NCI-H2171 (cell line): ENCODE data around the gene EN1.

Experiments
- DNase-seq: peaks from one replicate; lab custom pipeline; 2025; lab: John Stamatoyannopoulos, UW

EN1 gene

DNA sequence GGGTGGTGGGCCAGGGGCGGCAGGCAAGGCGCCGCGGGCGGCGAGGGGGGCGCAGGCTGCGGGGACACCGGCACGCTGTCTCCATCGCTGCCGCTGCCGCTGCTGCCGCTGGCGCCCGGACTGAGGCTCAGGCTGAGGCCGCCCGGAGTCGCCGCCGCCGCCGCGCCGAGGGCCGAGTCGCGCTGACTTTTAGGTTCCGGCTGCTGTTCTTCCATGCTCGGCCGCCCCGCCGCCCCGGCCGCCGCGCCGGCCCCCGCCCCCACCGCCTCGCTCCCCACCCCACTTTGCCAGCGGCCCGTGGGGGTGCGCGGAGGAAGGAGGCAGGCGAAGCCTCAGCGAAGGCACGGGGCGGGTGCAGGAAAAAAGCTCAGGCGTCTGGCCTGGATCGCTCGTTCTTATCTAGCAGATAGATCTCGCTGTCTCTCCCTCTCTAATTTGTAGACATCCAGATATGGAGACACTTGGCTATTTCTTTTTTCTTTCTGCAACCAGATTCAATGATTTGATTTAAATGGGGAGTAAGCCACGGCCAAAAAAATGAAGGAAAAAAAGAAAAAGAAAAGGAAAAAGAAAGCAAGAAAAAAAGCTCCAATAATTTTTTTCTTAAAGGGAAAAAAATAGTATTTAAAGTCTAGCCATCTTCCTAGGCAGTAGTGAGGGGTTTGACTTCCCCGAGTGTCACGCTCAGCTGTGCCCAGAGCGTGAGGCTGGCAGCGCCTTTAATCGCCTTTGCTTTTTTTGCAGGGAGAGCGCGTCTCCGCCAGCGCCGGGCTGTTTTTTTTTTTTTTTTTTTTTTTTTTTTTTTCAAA, at the start of gene EN1:
Gene EN1, minus strand, starts transcription at position 696 of the 809 bp plus-strand sequence. Its CDS starts 481 bp downstream, at position 215.
- no peak for DNase-seq

DNA sequence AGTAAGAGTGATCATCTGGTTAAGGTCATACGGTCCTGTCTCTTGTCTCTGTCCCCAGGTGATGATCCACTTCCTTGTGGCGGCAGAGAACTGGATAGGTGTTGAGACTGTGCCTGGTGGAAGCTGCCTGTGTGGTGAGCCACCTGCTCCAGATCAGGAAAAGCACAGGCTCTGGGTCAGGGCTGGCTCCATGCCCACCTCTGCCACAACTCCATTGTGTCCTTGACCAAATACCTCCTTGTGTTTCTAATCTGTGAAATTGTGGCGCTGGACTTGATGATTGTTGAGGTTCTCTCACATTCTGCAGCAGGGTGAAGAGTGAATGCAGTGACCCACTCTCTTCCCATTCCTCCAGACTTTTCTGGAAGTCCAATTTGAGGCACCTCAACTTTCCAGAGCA, 45.7 kb upstream of the EN1 start:
- no peak for DNase-seq

DNA sequence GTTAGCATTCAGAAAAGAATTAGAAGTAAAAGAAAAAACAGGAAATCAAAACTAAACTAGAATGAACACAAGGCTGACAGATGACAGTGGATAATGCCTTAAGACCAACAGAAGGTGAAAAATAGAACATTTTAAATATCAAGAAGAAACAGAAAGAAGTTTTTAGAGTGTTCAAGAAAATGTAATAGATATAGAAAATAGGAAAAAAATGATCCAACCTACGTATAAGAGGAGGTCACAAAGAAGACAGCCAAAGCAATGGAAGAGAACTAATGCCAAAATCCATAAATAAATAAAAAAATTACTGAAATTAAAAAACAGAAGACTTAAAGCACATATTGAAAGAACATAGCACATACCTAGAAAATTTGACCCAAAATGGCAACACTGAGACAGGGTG, 42.5 kb upstream of the EN1 start:
- DNase-seq: no peak

DNA sequence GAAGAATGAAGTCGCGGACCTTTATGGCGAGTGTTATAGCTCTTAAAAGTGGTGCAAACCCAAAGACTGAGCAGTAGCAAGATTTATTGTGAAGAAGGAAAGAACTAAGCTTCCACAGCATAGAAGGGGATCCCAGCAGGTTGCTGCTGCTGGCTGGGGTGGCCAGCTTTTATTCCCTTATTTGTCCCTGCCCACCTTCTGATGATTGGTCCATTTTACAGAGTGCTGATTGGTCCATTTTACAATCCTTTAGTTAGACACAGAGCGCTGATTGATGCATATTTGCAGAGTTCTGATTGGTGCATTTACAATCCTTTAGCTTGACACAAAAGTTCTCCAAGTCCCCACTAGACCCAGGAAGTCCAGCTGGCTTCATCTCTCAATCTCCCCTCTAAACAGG, 36.3 kb upstream of the EN1 start:
- DNase-seq: no peak

DNA sequence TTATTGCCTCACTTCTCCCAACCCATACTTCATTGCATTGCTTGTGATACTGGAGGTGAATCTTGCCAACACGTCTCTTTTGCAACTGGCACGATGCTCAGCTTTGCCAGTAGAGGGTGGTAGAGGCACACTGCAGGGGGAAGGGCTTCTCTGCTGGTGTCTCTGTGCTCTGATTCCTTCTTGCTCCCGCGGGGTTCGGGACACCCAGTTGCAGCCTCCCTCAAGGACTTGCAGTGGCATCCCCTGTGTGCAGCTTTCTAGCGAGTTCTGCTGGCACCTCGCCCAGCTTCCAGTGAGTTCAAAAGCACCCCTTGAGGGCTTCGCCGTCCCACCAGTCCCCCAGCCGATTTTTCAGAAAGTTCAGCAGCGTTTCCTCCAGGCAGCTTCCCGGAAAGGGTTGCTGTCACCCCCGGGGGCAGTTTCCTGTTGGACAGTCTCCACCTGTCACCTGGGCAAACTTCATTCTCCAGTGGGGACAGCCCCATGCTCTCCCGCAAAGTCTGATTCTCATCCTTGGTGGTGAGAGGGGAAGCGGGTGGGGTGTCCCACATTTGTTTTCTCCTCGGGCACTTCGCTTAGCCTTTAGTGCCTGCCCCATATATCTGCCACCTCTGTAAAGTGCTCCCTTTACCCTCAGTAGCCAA, 35.4 kb upstream of the EN1 start:
- DNase-seq: peak; percentile 26

DNA sequence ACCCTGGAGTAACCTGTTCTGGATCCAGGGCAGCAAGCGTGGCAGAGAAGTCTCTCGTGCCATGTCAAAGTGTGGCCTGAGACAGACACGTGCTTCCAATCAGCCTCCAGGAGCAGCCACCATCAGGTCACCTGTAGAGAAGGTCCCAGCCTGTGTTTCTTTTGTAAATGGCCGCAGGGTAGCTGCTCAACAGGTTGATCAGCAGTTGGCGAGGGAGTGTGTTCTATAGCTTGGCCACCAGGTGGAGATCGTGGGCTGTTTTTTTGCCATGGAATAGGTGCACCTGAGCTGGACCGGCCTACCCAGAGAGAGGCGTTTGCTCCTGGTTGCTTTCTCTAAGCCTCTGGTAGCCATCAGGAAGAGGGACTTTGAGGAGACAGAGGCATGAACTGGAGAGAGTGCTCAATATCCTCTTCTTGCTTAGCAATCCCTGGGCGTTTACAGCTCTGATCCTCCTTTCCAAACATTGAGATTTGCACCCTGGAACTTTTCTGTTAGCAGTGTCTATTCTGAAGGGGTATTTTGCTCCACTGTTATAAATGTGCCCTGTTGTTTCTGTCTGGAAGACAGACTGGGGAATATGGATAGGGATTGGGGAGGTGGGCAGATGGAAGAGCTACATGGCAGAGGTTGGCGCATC, 34.2 kb upstream of the EN1 start:
- peak; percentile 19 for DNase-seq

DNA sequence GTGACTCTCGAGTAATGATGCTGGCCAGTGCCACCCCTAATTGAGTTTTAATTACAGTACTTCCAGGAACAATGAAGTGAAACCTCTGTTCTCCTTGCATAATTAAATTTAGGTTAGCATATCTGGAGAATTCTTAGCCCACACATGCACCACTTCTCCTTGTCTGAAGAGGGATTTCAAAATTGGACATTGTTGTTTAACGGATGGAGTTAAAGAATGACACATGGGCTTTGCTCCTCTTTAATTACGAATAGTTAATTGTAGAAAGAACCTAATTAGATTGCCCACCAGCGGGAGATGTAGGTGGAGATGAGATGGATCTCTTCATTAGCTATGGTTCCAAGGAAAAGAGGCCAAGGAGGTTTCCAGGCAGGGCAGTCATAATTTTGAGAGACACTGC, 33.1 kb upstream of the EN1 start:
- no peak for DNase-seq

DNA sequence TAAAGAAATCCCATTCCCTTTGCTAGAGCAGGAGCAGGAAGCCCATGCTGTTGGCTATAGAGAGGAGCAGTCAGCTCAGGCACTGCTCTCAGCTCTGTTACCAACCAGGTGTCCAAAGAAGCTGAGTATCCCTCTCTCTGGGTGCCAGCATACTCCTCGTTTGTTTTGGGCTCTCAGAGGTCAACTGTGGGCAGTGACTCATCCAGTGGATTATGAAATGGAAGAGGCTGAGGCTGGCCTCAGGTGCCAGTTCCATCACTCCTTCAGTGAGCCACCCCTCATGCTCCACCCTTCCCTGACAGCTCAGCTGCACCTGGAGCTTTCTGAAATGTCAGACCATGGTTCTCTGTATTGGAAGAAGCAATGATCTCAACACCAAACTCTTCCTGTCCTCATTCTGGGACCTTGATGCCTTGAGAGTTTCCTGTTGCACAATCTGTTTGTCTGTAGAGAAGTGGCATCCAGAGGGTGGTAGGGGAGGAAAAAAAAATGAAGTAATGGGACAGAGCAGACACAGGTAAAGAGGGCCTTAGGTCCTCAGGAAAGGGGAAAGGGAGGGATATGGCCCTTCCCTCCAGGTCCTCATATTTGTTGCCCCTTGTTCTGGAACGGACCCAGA, 31.2 kb upstream of the EN1 start:
- DNase-seq: no peak

DNA sequence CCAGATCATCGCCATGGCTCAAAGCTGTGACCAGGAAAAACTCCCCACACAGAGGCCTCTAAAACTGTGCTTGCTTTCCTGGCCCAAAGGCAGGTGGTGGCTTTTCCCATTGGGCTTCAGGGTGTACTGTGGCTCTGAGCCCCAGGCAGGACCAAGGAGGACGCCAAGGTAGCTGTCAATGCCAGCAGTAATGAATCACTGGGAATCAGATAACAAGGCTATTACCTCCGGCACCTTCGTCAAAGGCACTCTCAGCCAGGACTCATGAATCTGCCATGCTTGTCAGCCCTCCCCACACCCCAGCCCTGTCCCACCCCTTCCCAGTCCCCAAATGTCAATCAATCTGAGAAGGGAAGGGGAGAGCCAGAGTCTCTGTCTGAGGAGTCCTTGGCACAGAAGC, 27.9 kb upstream of the EN1 start:
- no peak for DNase-seq

DNA sequence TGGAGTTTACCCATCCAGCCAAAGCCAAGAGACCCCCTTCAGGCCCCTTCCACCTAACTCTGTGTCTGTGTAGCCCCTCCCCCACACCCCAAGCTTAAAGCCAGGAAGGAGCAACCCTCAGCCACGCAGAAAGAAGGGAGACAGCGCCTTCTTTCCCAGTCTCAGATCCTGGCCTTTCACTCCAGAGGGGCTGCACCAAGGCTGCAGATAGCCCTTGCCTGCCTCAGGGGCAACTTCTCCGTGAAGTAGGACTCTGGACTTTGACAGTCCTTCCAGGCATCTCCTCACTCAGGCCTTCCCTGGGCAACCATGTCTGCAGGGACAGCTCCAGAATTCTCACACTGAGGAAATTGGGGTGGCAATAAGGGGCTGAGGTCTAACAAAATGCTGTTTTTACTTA, 26.9 kb upstream of the EN1 start:
- DNase-seq: no peak

DNA sequence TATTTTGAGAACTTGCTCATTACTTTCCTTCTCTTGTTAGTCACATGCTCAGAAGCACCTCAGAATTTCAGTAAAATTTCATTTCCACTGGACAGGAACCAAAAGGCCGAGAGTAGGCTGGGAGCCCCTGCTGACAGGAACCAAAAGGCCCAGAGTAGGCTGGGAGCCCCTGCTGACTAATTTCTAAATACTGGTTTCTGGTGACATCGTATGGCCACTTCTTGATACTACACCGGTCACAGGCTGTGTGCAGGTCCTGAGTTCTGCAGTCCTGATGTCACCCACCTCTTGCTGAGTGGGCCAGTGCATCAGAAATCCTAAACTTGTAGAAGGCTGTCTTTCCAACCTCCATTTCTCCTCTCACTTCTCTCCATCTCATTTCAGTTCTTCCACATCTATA, 17.7 kb upstream of the EN1 start:
- peak; percentile 8 for DNase-seq

DNA sequence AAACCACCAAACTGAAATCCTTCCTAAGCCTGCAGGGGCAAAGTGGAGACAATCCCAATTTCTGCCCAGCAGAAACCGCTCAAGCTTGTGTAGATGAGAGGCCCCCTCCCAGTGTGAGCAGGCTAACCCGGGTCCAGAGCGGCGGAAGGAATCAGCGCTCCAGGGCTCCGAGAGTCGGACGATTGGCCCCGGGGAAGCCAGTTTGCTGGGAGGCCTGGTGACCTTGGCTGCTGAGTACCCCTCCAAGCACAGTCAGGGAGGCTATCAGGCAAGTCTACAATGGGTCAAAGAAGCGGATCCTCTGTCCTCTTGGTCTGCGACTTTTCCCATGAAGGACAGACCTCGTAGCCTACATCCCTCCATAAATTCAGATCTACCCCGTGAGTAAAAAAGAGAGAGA, 16.8 kb upstream of the EN1 start:
- no peak for DNase-seq

DNA sequence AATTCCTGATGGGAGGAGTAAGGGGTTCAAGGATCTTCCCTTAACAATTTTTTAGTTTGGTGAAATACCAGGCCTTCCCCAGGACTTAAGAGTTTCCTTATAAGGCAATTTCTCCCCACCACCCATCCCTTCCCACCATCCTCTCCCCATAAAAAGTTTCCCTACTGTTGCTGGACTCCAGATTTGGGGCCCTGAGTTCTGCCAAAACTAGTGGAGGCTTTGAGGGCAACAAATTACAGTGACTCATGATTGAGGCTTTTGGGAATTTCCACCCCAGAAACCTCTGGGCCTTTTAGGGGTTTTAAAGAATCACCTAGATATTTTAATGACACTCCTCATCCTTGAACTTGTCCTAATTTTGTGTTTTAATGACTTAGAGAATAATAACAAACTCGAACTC, 14.3 kb upstream of the EN1 start:
- DNase-seq: no peak

DNA sequence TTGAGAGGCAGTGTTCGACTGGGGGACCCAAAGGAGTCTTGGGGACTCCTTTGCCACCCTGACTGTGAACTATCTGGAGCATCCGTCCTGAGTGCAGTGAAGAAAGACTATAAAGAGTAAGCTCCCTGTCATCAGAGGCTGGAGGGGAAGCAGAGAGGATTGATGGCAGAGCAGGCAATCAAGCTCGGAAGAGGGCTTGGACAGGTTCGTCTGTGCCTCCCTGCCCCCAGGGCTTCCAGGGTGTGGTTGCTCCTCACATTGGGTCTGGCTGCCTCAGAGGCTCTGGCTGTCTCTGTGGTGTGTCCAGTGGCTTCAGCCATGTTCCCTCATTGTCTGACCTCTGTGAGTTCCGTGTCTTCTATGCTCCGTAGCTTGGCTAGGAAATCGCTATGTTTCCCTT, 13.8 kb upstream of the EN1 start:
- no peak for DNase-seq

DNA sequence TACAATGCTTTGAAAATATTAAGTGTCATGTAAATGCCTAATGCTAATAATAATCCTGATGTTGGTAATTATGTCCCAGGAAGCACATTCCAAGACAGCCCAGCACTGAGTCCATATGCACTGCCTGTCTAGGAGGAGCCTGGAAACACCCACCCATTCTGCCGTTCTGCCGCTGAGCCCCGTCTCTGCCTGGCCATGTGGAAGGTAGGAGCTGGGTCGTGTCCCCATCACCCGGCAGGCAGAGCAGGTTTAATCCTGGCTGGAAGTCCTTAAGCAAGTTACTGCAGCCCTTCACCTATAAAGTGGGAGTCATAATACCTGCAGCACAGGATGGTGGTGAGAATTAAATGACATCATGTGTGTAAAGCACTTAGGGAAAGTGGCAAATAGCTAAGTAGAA, 13.1 kb upstream of the EN1 start:
- DNase-seq: no peak

DNA sequence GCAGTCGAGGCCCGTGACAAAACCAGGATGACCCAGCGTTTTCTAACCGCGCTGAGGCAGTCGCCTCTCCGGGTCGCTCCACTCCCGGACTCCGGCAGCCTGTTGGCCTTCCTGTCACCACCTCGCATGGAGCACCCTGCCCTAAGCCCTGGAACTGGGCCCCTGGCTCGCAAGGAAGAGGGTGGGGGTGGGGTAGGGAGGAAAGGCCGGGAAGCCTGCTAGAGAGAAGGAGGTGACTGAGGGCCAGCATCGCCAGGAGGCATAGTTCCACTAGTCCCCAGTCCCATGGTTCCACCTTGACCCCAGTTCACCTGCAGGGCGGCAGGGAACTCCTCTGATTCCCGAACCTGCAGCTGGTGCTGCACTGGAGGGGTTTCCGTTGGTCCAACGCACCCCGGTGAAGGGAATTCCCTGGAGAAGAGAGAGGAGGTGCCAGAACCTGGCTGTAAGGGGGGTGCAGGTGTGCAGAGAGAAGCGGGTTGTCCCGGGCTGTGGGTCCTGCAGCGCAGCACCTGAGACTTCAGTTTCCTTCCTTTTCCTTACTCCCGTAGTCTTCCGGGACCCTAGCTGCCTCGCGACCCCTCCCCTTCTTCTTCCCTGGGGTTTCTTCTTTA, 11.8 kb upstream of the EN1 start:
- no peak for DNase-seq

DNA sequence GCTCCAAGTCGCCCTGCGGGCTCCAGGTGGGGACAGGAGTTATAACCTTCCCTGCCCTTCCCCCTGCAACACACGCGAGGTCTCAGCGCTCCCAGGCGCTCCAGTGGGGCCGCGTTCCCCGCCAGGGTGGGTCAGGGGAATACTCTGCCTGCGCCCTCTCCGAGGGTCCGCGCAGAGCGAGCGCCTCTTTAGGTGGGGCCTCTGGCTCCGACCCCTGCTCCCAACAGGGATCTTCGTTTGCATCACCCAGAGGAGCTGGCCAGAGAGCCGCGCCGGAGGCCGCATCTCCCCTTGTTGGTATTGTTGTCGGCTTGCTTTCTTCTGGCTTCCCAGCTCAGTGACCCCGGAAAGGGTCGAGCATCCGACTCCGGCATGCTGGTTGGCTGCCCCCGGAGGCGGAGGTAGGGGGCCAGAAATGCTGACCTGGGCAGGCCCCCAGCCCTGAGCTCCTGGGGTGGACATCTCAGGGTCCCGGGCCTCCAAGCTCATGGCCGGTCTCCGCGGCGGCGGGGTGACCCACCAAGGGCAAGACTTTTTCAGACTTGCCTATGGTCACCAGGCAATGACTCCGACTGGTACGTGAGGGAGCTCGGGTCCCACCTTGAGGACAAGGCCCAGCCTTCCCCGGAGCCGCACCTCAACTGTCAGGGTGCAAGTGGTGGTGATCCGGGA, 11.2 kb upstream of the EN1 start:
- DNase-seq: no peak

DNA sequence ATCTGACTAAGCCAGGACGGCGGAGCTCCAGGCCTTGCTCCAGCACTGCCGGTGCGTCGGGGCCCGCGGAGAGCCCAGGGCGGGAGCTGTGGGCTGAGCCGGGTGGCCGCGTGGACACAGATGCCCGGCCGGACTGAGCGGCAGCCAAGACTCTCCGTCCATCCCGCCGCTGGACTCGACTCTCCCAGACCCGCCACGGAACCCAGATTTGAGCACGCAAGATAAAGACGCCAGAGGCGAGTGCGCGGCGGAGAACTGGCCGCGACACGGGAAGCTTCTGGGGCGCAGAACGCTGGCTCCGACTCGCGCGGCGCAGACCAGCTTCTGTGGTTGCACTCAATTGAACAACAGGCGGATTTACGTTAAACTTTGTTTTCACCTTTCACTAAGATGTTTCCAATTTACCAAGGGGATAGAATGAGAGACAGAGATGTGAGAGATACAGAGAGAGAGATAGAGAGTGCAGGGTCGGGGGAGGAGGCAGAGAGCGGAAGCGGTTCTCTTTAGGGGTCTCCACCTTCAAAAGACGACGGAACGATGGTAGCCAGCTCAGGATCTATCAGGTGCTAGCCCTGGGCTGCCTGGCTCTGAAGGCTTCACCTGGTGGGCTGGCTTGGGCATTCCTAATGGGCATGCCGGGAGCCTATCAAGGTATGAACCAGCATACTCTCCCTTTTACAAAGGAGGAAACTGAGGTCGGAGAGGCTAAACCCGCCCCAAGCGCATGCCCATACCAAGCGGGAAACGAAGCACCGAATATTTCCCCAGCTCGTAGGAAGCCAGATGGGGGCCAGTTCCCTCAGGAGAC, 10.4 kb upstream of the EN1 start:
- no peak for DNase-seq

DNA sequence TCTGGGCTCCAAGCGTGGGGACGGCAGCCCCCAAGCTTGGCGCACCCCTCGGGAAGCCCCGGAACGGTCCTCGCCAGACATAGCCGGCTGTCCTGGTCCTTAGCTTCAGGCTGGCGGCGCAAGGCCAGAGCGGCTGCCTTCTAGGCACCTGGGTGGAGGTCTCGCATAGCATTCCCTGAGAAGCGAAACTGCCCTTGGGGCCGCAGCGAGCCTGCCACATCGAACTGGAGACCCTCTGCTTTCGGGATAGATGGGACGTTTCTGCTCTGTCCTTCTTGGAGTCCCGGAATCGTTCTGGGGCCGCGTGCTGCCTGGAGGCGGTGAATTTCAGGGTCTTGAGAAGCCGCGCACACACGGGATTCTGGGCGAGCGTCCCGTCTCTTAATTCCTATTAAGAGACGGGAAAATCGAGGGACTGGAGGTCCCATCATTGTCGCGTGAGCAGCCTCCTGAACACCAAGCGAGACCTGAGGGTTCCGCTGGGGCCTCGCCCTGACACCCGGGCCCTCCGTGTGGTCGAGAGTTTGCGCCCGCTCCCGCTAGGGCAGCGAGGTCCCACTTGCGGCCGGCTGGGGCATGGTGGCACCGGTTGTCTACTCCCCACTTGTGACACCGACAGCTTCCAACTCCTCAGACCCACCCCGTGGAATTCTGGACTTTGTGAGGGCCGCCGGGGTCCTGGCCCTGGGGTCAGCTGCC, 9.7 kb upstream of the EN1 start:
- no peak for DNase-seq

DNA sequence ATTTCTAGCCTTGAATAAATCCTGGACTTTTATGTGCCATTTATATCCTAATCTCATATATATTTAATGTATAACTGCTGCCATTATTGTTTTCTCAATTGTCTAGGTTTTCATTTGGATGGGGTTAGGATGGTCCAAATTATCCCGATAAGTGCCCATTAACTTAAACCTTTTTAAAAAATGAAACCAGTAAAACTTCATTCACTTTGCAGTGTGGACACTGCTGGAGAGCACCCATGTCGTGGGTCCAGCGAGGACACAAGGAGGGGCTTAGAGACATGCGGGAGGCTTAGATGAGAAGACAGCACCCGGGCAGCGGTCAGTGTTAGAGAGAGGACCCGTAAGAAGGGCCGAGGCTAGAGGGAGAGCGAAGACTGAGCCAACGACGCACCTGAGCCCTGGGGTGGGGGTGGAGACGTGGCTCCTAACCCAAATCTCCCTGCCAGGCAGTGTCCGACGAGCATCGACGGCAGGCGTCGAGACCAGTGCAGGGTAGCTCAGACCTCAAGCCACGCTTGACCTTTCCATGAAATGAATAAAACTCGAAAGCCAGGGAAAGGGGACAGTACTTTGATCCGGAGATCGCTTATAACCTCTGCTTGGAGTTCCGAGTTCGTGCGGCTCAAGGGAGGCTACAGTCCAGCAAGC, 9.0 kb upstream of the EN1 start:
- DNase-seq: no peak
